Measurements from ENCODE around the gene NECAB2.

The NECAB2 gene

GRCh38 chr16:84048871-84049270, 80.8 kb downstream of the NECAB2 start:
- no peak for DNase-seq (ENCODE audit: low read depth, low spot score)
- peaks cover 4% of the 10 kb centered on the region for H3K4me1 ChIP-seq (ENCODE audit: insufficient read depth, insufficient read length)
- no peaks in the 10 kb centered on the region for H3K27me3 ChIP-seq (ENCODE audit: insufficient read depth, insufficient read length)
- no peak overlapping the region for H3K9ac ChIP-seq (ENCODE audit: insufficient read length, low read depth)
- no peak for TF ChIP-seq YY1 (IDR thresholded peaks at IDR 0.05; ENCODE audit: insufficient read depth, insufficient read length)
- no peak for TF ChIP-seq ZNF274 (IDR thresholded peaks at IDR 0.05; ENCODE audit: low read depth, low read length)
- TF ChIP-seq SUZ12 (IDR thresholded peaks at IDR 0.05; ENCODE audit: extremely low read depth, insufficient read depth, insufficient read length), result no peak
- H3K9me3 ChIP-seq (ENCODE audit: insufficient read depth, low read length), result no peaks in the 10 kb centered on the region
- H3K36me3 ChIP-seq (ENCODE audit: insufficient read depth, insufficient read length, low read length), result peaks cover 51% of the 10 kb centered on the region
- no peak overlapping the region for H3K4me3 ChIP-seq (ENCODE audit: insufficient read length, low read depth)

GRCh38 chr16:84049403-84050060, 81.5 kb downstream of the NECAB2 start:
- Histone ChIP-seq H3K36me3 (ENCODE audit: insufficient read depth, insufficient read length, low read length) (peaks cover 58% of the 10 kb centered on the region), H3K9me3 (ENCODE audit: insufficient read depth, low read length) (no peaks in the 10 kb centered on the region), H3K27me3 (ENCODE audit: insufficient read depth, insufficient read length) (no peaks in the 10 kb centered on the region), H3K4me3 (ENCODE audit: insufficient read length, low read depth) (no peak overlapping the region), H3K4me1 (ENCODE audit: insufficient read depth, insufficient read length) (peaks cover 4% of the 10 kb centered on the region), H3K9ac (ENCODE audit: insufficient read length, low read depth) (no peak overlapping the region)
- DNase-seq (ENCODE audit: low read depth, low spot score), result no peak
- TF ChIP-seq ZNF274 (IDR thresholded peaks at IDR 0.05; ENCODE audit: low read depth, low read length) (no peak), YY1 (IDR thresholded peaks at IDR 0.05; ENCODE audit: insufficient read depth, insufficient read length) (no peak), SUZ12 (IDR thresholded peaks at IDR 0.05; ENCODE audit: extremely low read depth, insufficient read depth, insufficient read length) (no peak)

- TF ChIP-seq YY1 (IDR thresholded peaks at IDR 0.05; ENCODE audit: insufficient read depth, insufficient read length), result no peak
- TF ChIP-seq SUZ12 (IDR thresholded peaks at IDR 0.05; ENCODE audit: extremely low read depth, insufficient read depth, insufficient read length), result no peak
- no peak for TF ChIP-seq ZNF274 (IDR thresholded peaks at IDR 0.05; ENCODE audit: low read depth, low read length)
- H3K4me3 ChIP-seq (ENCODE audit: insufficient read length, low read depth), result no peak overlapping the region
- peaks cover 9% of the 10 kb centered on the region for H3K4me1 ChIP-seq (ENCODE audit: insufficient read depth, insufficient read length)
- H3K9me3 ChIP-seq (ENCODE audit: insufficient read depth, low read length), result no peaks in the 10 kb centered on the region
- H3K36me3 ChIP-seq (ENCODE audit: insufficient read depth, insufficient read length, low read length), result peaks cover 66% of the 10 kb centered on the region
- H3K9ac ChIP-seq (ENCODE audit: insufficient read length, low read depth), result no peak overlapping the region
- no peak for DNase-seq (ENCODE audit: low read depth, low spot score)
- no peaks in the 10 kb centered on the region for H3K27me3 ChIP-seq (ENCODE audit: insufficient read depth, insufficient read length)
Observed at GRCh38 chr16:84050316-84050715, 82.3 kb downstream of the NECAB2 start.

GRCh38 chr16:84052071-84052622, 84.1 kb downstream of the NECAB2 start:
- H3K9ac ChIP-seq (ENCODE audit: insufficient read length, low read depth), result no peak overlapping the region
- no peak for DNase-seq (ENCODE audit: low read depth, low spot score)
- no peaks in the 10 kb centered on the region for H3K9me3 ChIP-seq (ENCODE audit: insufficient read depth, low read length)
- peaks cover 13% of the 10 kb centered on the region for H3K4me1 ChIP-seq (ENCODE audit: insufficient read depth, insufficient read length)
- H3K36me3 ChIP-seq (ENCODE audit: insufficient read depth, insufficient read length, low read length), result peaks cover 84% of the 10 kb centered on the region
- no peak overlapping the region for H3K4me3 ChIP-seq (ENCODE audit: insufficient read length, low read depth)
- TF ChIP-seq SUZ12 (IDR thresholded peaks at IDR 0.05; ENCODE audit: extremely low read depth, insufficient read depth, insufficient read length) (no peak), YY1 (IDR thresholded peaks at IDR 0.05; ENCODE audit: insufficient read depth, insufficient read length) (no peak), ZNF274 (IDR thresholded peaks at IDR 0.05; ENCODE audit: low read depth, low read length) (no peak)
- no peaks in the 10 kb centered on the region for H3K27me3 ChIP-seq (ENCODE audit: insufficient read depth, insufficient read length)
